Activated CD8-positive, alpha-beta memory T cell treated with anti-CD3 and anti-CD28 coated beads for 4 hours (primary cell): ENCODE measurements around the gene UPK3A.
"Not testable (repeated sequence)": the region's sequence is repeated elsewhere in the genome, so short reads cannot be mapped to it uniquely, and the experiment has no call there.

Experiments
- DNase-seq, 2 donors: peaks; one replicate each; pipeline ENCODE4 v3.0.0-alpha.2; 2020; ENCODE audit warnings: low read depth in 2 of 2

UPK3A gene

DNA sequence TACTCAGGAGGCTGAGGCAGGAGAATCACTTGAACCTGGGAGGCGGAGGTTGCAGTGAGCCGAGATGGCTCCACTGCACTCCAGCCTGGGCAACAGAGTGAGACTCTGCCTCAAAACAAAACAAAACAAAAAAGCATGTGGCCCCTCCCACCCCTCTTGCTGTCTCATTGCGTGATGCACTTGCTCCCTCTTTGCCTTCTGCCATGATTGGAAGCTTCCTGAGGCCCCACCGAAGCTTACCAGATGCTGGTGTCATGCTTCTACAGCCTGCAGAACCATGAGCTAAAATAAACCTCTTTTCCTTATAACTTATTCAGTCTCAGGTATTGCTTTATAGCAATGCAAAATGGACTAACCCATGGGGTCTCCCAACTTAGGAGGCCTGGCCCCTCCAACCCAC lies 26.8 kb upstream of the UPK3A start:
- not testable (repeated sequence) for DNase-seq

DNA sequence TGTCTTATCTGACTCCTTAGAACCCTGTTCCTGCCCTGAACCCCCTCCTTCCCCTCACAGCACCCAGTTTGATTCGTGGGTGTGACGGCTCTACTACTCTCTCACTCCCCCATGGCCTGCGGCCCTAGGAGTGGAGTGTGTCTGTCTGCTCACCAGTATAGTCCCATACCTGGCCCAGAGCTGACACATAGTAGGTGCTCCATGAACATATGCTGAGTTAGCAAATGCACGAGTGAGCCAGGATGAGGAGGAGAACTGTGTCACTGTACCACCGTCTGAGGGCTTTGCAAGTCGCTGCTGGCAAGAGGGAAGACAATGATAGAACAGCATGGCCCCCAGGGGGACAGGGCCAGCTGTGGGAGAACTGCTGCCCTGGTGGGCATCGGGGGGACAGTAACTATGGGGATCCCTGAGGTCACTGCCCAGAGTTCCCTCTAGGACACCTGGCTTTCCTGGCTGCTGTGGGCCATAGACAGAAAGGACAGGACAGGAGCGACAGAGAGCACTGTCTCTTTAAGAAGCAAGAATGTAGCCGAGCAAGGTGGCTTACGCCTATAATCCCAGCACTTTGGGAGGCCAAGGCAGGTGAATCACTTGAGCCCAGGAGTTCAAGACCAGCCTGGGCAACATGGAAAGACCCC lies 24.9 kb upstream of the UPK3A start:
- no peak for DNase-seq

DNA sequence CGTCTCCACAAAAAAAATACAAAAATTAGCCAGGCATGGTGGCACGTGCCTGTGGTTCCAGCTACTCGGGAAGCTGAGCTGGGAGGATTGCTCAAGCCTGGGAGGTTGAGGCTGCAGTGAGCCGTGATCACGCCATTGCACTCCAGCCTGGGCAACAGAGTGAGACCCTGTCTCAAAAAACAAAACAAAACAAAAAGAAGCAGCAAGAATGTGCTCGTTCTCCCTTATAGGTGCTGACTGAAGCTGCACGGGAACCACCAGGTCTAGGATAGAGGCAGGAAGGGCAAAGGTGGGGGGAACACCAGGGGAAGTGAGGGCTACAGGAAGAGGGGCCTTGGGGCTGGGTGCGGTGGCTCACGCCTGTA lies 24.4 kb upstream of the UPK3A start:
- DNase-seq, result not testable (repeated sequence)

DNA sequence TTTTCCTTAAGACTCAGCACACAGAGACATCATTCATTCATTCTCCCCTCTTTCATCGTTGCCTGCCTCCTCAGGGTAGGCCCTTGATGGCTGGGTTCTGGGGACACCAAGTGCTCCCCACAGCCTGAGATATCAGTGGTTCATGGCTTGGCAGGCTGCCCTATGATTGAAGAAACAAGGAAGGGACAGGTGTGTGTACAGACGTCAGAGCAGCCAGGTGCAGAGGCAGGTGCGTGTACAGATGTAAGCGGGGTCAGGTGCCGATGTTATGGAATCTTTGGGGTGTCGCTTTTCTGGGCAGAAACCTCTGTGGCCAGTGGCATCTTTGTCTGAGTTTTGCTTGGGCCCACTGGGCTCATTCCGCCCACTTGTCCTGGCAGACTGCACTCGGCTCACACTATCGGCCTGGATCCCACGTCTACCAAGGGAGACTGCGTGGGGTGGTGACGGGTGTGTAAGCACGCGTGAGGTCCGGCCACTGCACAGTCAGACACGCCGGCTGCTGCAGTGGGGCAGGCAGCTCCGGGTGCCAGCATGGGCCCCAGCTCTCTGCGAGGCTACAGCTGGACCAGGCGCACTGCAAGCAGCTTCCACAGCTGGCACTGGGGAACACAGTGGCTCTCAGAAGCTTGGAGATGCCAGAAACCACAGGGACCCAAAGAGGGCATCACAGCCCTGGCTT lies 23.2 kb upstream of the UPK3A start:
- DNase-seq, result no peak

DNA sequence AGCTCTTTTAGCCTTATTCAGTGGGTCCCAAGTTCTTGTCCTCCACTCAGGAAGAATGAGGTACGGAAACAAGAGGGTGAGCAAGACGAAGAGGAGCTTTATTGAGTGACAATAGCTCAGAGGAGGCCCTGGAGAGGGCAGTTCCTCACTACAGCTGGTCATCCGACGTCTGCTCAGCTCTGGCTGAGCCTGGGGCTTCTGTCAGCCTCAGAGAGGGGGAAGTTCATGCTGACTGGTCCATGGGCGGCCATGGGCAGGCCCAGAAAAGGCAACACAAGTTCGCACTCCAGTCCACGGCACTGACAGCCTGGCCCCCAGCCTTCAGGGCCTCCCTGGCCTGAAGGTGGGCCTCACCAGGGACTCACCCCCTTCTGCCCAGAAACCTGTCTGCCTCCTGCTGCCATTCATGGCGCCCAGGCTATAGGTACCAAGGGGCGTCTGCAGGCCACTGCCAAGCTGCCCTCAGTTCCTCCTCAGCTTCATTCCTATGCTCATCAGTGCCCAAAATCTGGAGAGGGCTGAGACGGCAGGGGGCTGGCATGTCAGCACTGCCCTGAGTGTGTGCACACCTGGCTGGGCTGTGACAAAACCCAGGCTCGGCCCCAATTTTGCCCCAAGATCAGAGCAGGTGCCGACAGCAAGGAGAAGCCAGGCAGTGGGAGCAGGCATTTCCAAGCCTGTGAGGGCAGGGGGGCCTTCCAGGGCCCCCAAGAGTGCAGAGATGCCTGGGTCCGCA lies 22.4 kb upstream of the UPK3A start:
- DNase-seq, result no peak

DNA sequence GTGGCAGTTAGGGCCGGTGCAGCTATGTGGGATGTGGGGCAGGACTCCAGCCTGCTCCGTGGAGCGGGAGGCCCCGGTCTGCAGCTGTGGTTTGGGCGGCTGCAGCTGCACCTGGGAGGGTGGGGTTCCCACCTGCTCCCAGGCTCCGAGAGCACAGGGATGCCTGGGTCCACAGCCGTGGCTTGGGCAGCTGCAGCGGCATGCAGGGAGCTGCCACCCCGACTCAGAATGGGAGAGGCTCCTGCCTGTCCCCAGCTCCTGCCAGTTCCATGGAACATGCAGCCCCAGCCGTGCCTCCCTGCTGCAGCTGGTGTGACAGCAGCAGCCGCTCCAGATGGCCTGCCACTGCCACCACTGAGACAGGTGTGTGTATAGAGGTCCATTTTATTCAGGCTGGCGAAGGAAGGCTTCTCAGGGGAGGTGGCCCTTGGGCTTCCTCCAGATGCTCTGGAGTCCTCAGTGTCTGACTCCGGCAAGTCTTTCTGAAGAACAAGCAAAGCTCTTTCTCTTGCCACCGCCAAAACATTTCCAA lies 21.8 kb upstream of the UPK3A start:
- no peak for DNase-seq

DNA sequence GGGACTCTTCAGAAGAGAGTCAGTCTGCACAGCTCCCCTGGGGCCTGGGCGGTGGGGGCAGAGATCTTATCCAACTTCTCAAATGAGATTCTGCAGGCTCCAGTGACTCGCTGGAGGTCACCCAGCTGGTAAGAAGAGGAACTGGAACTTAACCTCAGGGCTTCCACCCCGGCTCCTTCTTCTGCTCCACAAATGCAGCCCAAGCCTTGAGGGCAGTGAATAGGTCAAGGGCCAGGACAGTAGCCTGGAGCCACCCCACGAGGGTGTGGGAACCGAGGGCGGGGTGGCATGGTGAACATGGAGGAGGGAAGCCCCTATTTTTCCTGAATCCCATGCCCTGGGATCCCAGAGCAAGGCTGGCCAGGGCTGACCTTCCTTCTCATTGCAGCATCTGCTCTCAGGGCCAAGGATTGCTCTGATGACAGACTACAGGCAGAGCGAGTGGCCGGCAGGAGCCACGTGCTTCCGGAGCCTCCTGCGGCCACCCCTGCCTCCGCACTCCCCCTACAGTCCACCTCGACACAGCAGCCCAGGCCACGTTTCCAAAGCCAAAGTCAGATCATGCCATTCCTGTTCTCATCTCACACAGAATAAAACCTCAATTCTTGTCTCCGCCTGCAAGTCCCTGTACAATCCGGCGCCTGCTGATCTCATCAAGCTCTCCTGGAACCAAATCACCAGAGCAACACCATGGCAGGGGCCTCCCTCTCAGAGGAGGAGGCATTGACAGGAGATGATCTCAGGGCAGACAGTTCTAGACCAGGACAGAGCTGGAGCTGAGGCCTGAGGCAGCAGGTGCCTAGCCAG lies 21.1 kb upstream of the UPK3A start:
- no peak for DNase-seq

DNA sequence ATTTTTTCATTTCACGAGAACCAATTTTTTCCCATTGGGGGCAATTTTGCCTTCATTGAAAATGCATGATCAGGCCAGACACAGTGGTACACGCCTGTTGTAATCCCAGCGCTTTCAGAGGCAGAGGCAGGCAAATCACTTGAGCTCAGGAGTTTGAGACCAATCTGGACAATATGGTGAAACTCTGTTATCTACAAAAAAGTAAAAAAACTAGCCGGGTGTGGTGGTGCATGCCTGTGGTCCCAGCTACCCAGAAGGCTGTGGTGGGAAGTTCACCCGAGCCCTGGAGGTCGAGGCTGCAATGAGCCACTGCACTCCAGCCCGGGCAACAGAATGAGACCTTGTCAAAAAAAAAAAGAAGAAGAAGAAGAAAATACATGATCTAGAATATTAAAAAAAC lies 19.2 kb upstream of the UPK3A start:
- no peak for DNase-seq

DNA sequence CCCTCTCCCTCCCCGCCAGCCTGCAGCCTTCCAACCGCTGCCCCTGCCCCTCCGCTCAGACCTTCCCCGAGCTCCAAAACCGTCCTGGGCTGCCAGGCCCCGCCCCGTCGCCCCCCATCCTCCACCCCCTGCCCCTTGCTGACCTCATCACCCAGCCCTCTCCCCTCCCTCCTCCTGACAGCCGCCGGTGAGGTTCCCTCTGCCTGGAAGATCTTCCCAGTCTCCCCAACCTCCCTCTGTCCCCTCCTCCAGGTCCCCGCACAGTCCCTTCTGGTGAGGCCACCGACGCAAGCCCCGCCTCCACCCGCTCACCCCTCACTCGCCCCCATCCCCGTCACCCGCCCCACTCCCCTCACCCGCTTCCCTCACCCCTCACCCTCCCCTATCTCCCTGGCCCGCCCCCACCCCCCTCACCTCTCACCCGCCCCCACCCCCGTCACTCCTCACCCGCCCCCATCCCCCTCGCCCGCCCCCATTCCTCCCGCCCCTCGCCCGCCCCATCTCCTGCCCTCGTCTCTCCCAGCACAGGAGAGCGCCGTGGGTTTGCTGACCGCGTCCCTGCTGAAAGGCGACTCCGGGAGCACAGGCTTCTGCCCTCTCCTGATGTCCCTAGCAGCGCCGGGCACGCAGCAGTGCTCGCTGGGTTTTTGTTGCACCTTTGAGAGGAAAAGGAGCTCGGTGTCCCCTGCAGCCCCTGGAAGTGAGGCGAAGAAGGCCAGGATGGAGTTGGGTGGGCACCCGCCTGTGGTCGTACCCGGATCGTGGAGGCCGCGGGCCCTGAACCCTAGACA lies 16.4 kb upstream of the UPK3A start:
- no peak for DNase-seq

DNA sequence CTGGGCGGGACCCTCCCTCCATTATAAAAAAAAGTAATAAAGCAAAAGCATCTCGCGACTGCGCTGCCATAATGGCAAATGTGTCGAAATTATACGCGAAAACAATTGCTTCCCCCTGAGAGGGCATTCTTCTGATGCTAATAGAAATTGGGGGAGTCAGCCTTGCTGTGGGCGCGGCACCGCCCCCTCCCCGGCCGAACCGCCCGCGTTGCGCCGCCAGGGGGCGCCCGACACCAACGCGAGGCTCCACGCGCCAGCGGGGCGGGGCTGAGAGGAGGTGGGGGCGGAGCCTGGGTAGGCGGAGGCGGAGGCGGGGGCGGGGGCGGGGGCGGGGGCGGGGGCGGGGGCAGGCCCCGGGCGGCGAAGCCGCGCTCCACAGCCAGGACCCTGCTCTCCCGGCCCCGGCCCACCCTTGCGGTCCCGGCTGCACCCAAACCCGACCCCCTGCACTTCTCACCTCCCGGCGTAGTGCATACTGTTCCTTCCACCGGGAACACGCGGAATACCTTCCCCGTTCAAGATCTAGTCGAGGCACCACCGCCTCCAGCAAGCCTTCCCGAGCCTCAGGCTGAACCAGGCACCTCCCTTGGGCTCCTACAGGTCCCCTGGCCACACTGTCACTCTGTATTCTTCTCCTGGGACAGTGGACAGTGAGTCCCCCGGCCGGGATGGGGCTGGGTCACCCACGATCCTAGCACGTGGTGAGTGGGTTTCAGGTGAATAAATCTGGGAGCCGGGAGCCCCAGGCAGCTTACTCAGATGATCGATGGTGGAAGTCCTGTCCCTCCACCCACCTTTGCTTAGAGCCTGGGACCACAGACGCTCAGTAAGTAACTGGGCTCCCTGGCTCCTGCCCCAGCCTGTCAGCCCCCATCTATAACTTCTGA lies 15.5 kb upstream of the UPK3A start:
- peak; percentile 67 to 71 for DNase-seq

DNA sequence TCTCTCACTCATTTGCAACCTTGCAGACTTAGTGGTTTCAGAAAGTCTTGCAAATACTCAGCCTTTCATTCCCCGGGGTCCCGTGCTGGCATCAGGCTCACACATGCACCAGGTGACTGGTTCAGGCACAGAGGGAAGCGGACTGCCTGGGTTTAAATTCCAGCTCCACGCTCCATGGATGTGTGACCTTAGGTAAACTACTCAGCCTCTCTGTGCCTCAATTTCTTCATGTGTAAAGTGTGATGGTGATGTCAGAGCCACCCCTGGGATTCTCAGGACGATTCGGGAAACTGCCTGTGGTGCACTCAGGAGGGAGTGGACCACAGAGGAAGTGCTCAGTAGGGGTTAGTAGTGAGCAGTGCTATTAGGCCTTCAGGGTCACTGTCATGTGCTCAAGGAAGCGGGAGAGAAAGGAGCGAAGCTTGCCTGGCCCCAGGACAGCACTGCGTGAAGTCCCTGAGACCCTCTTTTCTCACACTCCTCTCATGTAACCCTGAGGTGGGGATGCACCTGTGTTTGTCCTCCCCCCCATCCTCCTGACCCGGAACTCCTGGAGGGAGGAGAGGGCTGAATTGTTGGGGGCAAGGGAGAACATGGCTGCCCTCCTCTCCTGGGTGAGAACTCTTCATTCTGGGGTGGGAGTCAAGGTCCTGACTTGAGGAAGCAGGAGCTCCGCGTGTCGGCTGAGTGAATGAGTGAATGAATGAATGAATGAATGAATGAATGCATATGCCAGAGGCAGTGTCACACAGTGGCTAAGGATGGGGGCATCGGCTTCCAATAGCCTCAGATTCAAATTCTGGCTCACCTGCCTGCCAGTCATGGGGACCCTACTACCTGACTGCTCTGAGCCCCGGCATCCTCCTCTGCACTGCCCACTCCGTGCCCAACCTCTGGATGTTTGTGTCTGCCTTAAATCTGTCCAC lies 14.4 kb upstream of the UPK3A start:
- no peak for DNase-seq

DNA sequence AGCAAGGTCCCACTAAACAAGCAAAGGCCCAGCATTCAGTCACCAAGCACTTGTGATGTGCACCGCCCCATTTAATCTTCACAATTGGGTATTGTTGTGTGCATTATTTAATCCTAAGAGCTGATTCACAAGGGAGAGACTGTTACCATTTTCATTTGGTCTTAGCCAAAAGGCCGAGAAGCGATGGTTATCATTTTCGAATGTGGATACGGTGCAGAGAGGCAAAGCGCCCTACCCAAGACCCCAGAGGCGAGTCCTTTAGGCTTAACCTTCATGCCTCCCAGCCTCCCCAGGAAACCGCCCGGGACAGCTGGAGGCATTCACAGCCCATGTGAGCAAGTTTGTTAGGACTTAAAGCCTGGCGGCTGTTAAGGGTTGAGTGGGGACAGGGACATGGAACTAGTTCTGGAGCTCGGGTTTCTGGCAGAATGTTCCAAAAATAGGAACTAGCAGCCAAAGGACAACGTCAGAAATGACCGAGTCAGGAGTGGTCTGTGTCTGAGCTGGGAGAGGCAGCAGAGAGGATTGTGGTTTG lies 13.0 kb upstream of the UPK3A start:
- DNase-seq, result no peak

DNA sequence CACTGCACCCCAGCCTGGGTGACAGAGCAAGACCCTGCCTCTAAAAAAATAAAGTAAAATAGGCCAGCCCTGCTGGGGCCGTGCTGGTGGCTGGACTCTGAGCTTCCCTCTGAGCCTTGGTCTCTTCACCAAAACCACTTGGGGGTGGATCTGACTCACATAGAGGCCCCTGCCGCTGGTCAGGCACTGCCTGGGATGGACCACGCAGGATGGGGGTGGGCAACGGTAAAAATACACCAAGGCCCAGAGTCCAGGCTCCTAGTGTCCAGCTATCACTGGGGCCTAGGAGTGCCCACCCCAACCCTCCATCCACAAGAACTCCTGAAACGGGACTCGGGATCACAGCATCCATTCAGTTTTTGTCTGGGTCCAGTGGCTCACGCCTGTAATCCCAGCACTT lies 12.3 kb upstream of the UPK3A start:
- DNase-seq, result no peak

DNA sequence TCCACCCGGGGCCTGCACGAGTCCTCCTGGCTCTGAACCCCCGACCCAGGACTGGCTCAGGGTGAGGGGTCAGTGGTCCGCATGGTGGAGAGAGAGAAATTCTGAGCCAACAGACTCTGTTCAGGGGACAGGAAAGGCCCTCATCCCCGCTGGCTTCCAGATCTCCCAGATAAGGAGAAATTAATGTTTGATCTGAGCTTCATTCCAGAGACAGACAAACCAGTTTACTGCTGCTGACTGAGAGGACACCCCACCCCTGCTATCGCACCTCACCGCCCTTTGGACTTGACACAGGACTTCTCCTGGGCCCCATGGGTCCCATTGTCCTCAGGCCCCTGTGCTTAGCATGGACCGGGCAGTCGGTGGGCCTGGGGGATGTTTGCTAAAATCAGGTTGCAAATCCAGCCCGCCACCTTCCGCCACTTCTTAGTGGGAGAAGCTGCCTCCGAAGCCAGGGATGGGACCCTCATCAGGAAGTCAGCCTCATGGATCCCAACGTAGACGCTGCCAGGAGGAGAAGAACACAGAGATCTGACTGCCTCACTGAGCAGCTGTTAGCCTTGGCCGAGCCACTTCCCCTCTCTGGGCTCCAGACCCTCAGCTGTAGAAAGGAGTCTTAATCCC lies 11.2 kb upstream of the UPK3A start:
- no peak for DNase-seq

DNA sequence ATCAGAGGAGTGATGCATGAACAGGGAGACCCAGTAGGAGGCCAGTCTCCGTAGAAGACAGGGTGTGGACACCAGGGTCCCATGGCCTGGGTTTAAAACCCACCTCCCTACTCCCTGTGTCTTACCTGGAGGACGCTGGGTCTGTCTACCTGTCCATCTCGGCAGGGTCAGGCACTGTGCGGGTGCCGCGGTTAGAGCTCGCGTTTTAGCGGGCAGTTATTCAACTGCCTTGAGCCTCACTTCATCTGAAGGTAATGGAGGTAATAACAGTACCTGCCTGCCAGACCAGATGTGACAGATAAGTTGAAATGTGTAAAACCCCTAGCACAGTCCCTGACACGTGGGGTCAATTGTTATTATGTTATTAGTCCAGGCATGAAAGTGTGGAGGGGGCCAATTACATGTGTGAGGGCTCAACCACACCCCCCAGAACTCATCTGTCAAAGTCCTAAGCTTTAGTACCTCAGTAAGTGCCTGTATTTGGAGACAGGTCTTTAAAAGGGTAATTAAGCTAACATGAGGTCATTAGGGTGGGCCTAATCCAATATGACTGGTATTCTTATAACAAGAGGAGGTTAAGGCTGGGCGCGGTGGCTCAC lies 8.1 kb upstream of the UPK3A start:
- DNase-seq, result no peak

DNA sequence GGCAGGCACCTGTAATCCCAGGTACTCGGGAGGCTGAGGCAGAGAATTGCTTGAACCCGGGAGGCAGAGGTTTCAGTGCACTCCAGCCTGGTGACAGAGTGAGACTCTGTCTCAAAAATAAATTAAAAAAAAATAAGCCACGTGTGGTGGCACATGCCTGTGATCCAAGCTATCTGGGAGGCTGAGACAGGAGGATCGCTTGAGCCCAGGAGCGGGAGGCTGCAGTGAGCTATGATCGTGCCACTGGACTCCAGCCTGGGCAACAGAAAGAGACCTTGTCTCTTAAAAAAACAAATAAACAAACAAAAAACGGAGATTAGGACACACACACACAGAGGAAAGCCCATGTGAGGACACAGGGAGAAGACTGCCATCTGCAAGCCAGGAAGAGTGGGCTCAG lies 7.0 kb upstream of the UPK3A start:
- DNase-seq, result not testable (repeated sequence)

DNA sequence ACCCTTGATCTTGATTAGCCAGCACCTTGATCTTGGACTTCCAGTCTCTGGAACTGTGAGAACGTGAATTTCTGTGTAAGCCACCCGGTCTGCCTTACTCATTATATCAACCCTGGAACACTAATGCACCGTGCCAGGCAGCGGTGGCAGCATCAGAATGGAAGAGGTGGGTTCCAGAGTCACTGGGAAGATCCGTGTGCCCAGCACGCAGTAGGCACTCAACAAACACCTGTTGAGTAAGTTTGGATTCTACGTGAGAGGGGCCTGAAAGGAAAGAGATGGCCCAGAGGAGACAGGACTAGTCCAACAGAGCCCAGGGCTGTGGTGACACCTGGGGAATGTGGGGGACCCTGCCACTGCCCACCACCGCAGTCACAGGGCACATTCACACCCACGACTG lies 6.6 kb upstream of the UPK3A start:
- DNase-seq, result no peak

DNA sequence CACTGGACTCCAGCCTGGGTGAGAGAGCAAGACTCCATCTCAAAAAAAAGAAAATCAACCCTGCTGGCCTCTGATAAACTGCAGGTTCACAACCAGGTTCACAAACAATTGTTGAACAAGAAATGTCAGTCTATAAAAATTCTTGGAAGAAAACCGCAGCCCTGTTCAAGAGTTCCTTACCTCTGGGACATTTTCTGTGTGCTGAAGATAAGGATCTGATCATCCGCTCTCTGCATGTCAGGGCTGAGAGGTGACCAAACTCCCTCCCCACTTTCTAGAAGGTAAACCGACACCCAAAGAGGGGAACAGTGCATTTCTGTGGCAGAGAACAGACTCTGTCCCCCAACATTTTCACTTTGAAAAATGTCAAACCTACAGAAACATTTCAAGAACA lies 4.2 kb upstream of the UPK3A start:
- no peak for DNase-seq
